A673 (cell line): Measurements from ENCODE around the gene DARS1. TPM values are rescaled to one million over a fixed set of nuclear protein-coding genes. Genes with fewer than 3 reads are reported as not detected.

Experiments
- BruUV-seq: library from RNA; stranded (reverse); fragments of 400-500 nt; replicated peaks from 2 replicates; lab custom pipeline; 2021; lab: Mats Ljungman, UMichigan
- CTCF ChIA-PET: fragments of 300-600 bp; sonication (Branson Sonifier 250); formaldehyde crosslinking; loops from one replicate; lab custom pipeline; 2022; ENCODE audit warnings: antibody characterized with exemption; lab: Charles Lee
- POLR2A ChIA-PET: fragments of 300-600 bp; sonication (Branson Sonifier 250); formaldehyde crosslinking; loops from one replicate; lab custom pipeline; 2022; ENCODE audit warnings: antibody characterized with exemption; ENCODE audit not compliant: low non-redundant PET; lab: Charles Lee
- DNase-seq: peaks from one replicate; pipeline ENCODE4 v3.0.0-alpha.2; 2015; ENCODE audit warnings: low spot score
- H3K27ac ChIP-seq: fragments of 200-600 bp; sonication (generic); 2 replicates; pipeline ENCODE4 v1.5.1; 2016; ENCODE audit warnings: mixed run types, low read depth, mild to moderate bottlenecking, mixed read lengths, antibody characterized with exemption, low read length; ENCODE audit not compliant: poor library complexity, severe bottlenecking
- H3K27me3 ChIP-seq: fragments of 200-600 bp; sonication (generic); replicated peaks from 2 replicates; pipeline ENCODE4 v1.6.1; 2017; ENCODE audit warnings: mixed run types, low read depth, mild to moderate bottlenecking, mixed read lengths, antibody characterized with exemption, low read length; ENCODE audit not compliant: insufficient read depth, poor library complexity
- H3K36me3 ChIP-seq: fragments of 200-600 bp; sonication (generic); 2 replicates; pipeline ENCODE4 v1.6.1; 2016; ENCODE audit warnings: mixed run types, mild to moderate bottlenecking, mixed read lengths, antibody characterized with exemption, low read length; ENCODE audit not compliant: insufficient read depth, poor library complexity, severe bottlenecking
- H3K4me1 ChIP-seq: fragments of 200-600 bp; sonication (generic); 2 replicates; pipeline ENCODE4 v1.6.1; 2017; ENCODE audit warnings: mixed run types, mild to moderate bottlenecking, mixed read lengths, antibody characterized with exemption, low read length; ENCODE audit not compliant: insufficient read depth, poor library complexity, severe bottlenecking
- H3K4me3 ChIP-seq: fragments of 200-600 bp; sonication (generic); 2 replicates; pipeline ENCODE4 v1.5.1; 2016; ENCODE audit warnings: low read depth, mixed run types, mild to moderate bottlenecking, mixed read lengths, low read length; ENCODE audit not compliant: poor library complexity, severe bottlenecking
- H3K9me3 ChIP-seq: fragments of 200-600 bp; sonication (generic); 2 replicates; pipeline ENCODE4 v1.6.1; 2016; ENCODE audit warnings: mixed run types, low read depth, mild to moderate bottlenecking, mixed read lengths, antibody characterized with exemption, low read length; ENCODE audit not compliant: poor library complexity, severe bottlenecking
- CTCF ChIP-seq: fragments of 300-800, 200-600 bp; sonication (generic); conservative IDR thresholded peaks from 2 replicates; pipeline ENCODE4 v1.5.1; 2017; ENCODE audit warnings: low read depth, mild to moderate bottlenecking, antibody characterized with exemption, low read length, moderate library complexity, mixed read lengths
- EZH2 ChIP-seq: fragments of 200-600 bp; sonication (generic); IDR thresholded peaks from 2 replicates; pipeline ENCODE4 v1.6.1; 2017; ENCODE audit warnings: borderline replicate concordance, low read depth, mild to moderate bottlenecking, mixed read lengths, antibody characterized with exemption, low read length; ENCODE audit not compliant: poor library complexity, severe bottlenecking
- intact Hi-C: fragments of 100-400 bp; cut with micrococcal nuclease; formaldehyde crosslinking; loops from one replicate; pipeline ENCODE4 v1.10.0; 2022; ENCODE audit not compliant: unreplicated experiment
- total RNA-seq: library from RNA; stranded (reverse); gene quantifications from 2 replicates; pipeline ENCODE4 v1.2.3, GENCODE V29; 2021

The DARS1 gene
- total RNA-seq, 1 experiment from 2014 or later = 63.6 TPM

- Histone ChIP-seq H3K4me1 (no peaks in the 10 kb centered on the region), H3K27me3 (no peaks in the 10 kb centered on the region), H3K36me3 (no peaks in the 10 kb centered on the region), H3K4me3 (no peak overlapping the region), H3K27ac (no peak overlapping the region), H3K9me3 (no peaks in the 10 kb centered on the region)
- intact Hi-C loops = no loop called here
- TF ChIP-seq EZH2 = no peak
- no peak for TF ChIP-seq CTCF
- ChIA-PET POLR2A (no interaction called here), CTCF (no interaction called here)
- DNase-seq = no peak
- no TSS peak for BruUV-seq
Measured at GRCh38 chr2:135996304-135996703, 10.9 kb upstream of the DARS1 start.

- POLR2A ChIA-PET = no interaction called here
- TF ChIP-seq EZH2 (no peak), CTCF (no peak)
- CTCF ChIA-PET = no interaction called here
Measured at GRCh38 chr2:135994281-135994680, 8.9 kb upstream of the DARS1 start.

DNA sequence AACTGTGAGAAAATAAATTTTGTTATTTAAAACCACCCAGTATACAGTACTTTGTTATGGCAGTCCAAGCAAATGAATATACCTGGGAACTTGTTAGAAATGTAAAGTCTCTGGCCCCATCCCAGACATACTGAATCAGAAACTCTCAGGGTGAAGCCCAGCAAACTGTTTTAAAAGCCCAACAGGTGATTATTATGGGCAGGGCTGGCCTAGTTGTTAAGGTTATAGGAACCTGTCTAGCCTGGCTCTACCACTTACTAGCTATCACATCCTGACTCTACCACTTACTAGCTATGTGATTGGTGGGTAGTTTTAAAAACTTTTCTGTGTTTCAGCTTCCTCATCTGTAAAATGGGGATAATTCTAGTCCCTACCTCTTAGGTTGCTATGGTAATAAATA, 8.0 kb upstream of the DARS1 start:
- no peak for DNase-seq
- TF ChIP-seq CTCF = no peak
- no peak for TF ChIP-seq EZH2
- Histone ChIP-seq H3K36me3 (no peaks in the 10 kb centered on the region), H3K27me3 (no peaks in the 10 kb centered on the region), H3K27ac (no peak overlapping the region), H3K4me3 (no peak overlapping the region), H3K4me1 (no peaks in the 10 kb centered on the region), H3K9me3 (no peaks in the 10 kb centered on the region)
- no TSS peak for BruUV-seq
- CTCF ChIA-PET = no interaction called here
- intact Hi-C loops = no loop called here
- POLR2A ChIA-PET = interaction anchor here (0.5 kb wide), 1 partner anchor 161 kb away, joined by 3 read pairs; no protein-coding TSS in a partner anchor

More at GRCh38 chr2:135994281-135994680, 8.9 kb upstream of the DARS1 start:
- Histone ChIP-seq H3K4me1 (no peaks in the 10 kb centered on the region), H3K36me3 (no peaks in the 10 kb centered on the region), H3K27me3 (no peaks in the 10 kb centered on the region), H3K27ac (no peak overlapping the region), H3K4me3 (no peak overlapping the region), H3K9me3 (no peaks in the 10 kb centered on the region)
- DNase-seq = no peak
- intact Hi-C loops = no loop called here
- BruUV-seq = no TSS peak
